Stimulated activated naive CD4-positive, alpha-beta T cell treated with Interleukin-2 at 50 U/mL for 16 hours (primary cell): ENCODE data around the gene CAPN1.
"Not testable (repeated sequence)": the region's sequence is repeated elsewhere in the genome, so short reads cannot be mapped to it uniquely, and the experiment has no call there.

Experiments
- DNase-seq: peaks from one replicate; lab custom pipeline; 2025; lab: John Stamatoyannopoulos, UW

The CAPN1 gene

DNA sequence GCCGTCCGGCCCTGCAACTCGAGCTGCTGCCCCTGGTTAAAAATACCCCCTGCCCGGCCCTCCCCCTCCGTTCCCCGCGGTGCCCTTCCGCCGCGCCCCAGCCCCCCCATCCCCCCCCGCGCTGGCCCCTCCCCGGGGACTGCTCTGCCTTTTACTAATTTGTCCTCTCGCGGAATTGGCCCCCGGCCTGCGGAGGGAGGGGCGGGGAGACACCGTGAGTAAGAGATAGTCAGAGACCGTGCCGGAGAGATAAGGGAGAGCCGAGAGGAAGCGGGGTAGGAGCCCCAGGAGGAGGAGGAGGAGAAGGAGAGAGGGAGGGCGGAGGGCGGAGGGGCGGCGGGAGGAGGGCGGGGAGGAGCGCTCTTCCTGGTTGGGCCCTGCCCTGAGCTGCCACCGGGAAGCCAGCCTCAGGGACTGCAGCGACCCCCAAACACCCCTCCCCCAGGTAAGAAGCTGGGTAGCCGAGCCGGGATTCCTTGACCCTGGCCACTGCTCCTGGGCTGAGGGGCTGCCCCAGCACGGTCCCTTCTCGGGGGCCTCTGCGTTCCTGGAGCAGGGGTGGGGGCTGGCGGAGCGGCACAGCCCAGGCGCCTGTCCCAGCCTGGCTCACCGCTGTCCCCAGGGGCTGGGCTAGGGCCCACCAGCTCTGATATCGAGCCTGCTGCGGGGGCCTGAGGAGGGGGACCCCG, at the start of gene CAPN1:
TSS of gene CAPN1 (plus strand) at position 360 of the 689 bp plus-strand sequence. CDS start 774 bp downstream, outside the sequence.
- peak; percentile 82 for DNase-seq

DNA sequence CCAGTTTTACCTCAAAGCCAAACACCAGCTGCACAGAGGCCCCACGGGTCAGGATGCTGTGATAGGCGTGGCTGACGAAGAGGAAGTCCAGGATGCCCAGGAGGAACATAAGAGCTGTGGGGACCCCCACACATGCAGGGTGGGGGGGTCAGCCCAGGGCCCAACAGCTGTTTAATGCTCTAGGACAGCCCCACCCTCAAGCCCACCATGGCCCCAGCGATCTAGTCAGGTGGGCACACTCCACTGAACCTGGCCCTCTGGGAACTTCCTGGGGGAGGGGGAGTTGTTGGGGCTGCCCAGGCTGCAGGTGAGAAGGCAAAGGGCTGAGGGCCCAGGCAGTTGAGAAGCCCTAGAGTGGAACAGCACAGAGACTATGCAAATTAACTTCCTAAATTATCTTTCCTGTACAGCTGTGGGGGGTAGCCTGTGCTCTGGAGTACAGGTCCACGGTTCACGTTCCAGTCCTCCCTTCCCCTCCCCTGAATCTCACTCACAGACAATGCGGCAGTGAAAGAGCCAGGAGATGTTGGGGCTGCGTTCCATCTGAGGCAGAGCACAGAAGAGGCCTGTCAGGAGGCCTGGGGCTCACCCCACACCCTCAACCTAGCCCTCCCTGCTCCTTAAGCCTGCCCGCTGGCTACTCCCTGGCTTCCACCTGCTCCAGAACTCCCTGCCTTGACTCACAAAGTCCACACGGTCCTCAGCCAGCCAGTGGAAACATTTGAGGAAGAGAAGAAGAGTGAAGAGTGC, 49.3 kb upstream of the CAPN1 start:
- no peak for DNase-seq

DNA sequence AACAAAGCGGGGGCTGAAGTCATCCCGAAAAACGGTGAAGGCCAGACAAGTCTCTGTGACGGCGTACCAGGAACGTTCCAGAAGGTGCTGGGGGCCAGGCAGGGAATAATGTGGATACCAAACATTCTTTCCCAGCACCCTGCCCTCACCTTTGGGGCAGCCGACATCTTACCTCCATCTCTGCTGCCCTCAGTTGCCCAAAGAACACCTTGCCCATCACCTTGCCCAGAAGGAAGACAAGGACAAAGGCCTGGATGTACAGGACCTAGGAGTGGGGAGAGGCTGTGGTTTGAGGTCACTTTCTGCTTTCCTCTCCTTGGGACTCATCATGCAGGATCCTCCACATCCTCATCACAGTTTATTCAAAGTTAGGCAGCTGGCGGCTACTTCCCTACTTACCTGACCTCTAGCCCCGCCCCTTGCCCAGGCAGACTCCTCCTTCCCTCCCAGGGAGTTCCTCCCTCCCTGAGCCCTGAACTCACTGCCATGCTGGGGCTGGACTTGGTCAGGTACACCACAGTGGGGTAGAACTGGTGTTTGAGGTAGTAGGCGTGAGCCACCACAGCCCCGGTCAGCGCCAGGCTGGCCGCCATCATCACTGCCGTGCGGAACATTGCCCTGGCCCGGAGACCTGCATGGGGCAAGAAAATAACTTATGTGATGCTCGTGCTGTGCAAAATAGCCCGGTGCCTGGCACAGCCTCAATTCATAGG, 48.6 kb upstream of the CAPN1 start:
- DNase-seq, result peak; percentile 40

DNA sequence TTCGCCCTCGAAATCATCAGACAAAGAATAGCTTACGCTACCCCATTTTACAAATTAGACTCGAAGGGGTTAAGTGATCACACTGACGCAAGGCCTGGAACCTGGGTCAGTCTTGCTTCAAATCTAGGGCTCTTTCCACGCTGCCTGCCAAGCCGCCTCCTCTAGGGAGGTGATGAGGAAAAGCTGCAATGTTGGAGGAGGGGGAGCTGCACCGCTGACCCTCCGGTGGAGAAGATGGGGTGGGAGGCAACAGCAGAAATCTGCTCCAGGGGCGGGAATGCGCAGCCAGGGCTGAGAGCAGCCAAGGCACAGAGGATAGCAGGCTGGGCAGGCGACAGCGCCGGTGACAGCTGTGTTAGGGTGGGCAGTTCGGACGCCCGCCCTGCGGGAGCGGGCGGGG, 48.0 kb upstream of the CAPN1 start:
- DNase-seq, result peak; percentile 6

DNA sequence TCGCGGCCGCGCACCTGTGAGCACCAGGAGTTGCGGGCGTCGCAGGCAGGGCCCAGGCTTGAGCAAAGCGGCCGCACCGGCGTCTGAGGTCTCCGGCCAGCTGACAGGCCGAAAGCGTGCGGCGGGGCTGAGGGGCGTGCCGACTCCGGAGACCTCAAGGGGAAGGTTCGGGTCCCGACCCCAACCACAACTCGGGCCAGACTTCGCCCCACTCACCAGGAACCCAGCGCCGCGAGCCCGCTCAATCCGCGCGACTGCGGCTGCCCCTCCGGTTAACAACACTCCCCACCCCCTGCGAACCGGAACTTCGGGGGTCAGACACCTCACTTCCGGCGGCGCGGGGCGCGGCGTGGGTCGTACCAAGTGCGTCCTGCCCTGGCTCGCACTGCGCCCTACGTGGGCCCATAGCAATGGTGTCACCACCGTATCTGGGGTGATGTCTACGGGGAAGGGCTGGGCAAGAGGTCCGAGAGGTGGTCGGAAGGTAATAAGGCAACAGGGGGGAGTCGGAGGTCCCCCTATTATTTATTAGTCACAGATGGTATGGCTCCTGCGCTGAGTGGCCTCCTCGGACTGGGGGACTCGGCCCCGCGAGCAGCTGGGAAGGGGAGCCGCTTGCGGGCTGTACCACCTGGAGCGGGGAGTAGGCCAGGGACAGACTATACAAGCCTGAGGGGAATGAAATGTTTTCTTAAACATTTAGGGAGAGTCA, 47.3 kb upstream of the CAPN1 start, which contains the start of gene SYVN1:
TSS of gene SYVN1 (minus strand) at position 280 of the 712 bp plus-strand sequence. CDS start 918 bp downstream, outside the sequence.
- peak; percentile 92 for DNase-seq

DNA sequence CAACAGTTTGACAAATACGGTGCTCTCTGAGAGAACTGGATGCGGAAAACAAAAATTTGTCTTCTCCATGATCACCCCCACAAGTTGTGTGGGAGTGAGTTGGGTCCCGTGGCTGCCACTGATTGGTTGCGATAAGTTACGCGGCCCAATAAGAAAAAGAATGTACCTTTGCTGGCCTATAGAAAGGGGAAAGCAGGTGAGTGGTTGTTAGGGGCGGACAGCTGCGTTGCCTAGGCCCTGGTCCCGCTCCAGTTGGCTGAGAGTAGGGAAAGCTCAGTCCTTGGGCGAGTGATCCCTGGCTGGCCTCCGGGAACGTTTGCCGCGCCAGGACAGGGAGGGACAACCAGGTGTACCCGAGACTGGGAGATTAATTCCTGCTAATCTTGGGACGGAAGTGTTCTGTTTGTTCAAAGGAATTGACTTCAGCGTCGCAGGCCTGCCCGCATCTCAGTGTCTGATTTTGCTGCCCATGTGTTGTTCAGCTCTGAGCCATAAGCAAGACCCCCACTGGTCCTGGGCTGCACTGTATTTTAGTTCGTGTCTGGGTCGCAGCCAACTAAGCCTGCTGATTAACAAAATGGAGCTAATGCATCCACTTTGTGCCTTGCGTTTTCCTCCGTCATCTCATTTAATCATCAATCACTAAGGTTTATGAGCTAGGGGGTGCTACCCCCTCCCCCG, 46.6 kb upstream of the CAPN1 start:
- DNase-seq, result peak; percentile 80

DNA sequence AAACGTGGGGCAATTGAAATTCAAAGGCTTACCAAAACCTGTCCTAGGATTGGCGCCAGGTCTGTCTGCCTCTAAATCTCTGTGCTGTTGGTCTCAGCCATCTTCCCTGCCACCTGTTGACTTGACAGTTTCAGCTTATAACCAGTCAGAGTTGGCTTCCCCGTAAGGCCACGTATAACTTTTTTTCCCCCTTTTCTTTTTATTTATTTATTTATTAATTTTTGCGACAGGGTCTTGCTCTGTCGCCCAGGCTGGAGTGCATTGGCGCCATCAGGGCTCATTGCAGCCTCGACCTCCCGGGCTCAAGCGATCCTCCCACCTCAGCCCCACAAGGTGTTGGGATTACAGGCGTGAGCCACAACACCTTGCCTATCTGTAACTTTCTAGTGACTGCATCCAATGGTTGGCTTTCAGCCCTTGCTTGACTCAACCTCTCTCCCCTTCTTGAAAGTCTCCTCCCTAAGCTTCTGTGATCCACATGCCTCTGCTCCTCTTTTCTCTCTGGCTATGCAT, 46.0 kb upstream of the CAPN1 start:
- no peak for DNase-seq

DNA sequence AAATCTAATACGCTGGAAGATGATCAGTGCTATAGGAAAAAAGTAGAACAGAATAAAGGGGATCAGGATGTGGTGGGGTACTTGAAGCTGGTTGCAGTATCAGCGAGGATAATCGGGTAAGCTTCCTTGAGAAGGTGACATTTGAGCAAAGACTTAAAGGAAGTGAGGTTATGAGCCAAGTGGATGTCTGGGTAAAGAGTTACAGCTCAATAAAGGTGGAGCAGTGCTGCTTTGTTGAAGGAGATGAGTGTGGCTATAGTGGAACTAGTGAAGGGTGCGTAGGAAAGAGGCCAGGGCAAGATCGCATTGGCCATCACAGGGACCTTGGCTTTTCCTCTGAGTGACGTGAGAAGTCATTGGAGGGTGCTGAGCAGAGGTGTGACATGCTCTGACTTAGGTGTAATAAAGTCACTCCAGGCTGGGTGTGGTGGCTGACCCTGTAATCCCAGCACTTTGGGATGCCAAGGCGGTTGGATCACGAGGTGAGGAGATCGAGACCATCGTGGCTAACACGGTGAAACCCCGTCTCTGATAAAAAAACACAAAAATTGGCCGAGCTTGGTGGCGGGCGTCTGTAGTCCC, 45.1 kb upstream of the CAPN1 start:
- DNase-seq, result no peak

DNA sequence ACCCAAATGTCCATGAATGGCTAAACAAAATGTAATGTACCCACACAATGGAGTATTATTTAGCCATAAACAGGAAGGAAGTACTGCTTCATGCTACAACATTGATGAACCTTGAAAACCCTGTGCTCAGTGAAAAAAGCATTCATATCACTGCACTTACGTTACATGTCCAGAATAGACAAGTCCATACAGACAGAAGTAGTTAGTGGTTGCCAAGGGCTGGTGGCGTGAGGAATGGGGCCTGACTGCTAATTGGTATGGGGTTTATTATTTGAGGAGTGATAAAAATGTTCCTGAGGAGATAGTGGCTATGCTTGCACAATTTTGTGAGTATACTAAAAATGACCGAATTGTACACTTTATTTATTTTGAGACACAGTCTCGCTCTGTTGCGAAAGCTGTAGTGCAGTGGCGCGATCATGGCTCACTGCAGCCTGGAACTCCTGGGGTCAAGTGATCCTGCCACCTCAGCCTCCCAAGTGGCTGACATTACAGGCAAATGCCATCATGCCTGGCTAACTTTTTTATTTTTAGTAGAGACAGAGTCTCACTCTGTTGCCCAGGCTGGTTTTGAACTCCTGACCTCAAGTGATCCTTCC, 39.7 kb upstream of the CAPN1 start:
- no peak for DNase-seq

DNA sequence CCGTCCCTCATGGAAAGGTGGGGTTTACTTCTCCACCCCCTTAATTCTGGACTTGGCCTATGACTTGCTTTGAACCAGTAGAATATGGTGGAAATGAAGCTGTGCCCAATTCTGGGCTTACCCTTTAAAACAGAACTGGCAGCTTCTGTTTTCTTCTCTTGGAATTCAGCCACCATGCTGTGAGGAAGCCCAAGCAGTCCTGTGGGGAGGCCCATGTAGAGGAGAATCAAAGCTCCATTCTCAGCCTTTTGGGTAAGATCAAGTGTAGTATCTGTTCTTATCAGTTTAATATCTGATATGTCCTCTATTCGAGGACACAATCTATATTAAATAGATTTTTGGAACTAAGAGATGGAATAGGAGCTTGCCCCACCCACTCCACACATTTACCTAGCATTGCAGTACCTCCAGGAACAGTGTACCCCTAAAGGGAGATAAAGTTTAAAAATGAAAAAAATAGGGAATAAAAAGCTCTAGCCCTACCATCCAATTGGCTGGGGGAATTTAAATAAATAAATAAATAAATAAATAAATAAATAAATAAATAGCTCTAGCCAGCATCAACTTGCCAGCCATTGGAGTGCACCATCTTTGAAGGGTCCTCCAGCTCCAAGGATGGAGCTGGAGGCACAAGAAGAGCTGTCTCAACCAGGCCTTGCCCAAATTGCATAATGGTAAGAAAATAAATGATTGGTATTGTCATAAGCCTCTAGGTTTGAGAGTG, 34.2 kb upstream of the CAPN1 start:
- no peak for DNase-seq

DNA sequence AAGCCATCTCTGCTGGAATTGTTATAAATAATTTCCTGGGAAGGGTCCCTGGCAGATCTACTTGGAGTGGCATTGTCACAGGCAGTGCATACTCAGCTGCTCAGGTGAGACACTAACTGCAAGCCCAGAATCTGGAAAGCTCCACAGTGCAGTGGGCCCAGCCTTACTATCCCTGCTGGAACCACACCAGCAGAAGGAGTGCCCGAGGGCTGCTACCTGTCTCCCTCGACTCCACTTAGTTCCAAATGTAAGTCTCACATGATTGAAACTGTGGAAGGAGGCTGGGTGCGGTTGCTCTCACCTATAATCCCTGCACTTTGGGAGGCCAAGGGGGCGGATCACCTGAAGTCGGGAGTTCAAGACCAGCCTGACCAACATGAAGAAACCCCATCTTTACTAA, 33.1 kb upstream of the CAPN1 start:
- no peak for DNase-seq

DNA sequence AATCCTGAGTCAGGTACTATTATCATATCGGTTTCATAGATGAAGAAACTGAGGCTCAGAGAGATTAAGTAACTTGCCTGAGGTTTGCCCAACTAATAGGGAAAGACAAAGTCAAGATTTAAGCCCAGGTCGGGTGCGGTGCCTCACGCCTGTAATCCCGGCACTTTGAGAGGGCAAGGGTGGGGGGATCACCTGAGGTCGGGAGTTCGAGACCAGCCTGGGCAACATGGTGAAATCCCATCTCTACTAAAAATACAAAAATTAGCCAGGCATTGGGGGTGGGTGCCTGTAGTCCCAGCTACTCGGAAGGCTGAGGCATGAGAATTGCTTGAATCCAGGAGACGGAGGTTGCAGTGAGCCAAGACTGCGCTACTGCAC, 31.6 kb upstream of the CAPN1 start:
- DNase-seq, result not testable (repeated sequence)

DNA sequence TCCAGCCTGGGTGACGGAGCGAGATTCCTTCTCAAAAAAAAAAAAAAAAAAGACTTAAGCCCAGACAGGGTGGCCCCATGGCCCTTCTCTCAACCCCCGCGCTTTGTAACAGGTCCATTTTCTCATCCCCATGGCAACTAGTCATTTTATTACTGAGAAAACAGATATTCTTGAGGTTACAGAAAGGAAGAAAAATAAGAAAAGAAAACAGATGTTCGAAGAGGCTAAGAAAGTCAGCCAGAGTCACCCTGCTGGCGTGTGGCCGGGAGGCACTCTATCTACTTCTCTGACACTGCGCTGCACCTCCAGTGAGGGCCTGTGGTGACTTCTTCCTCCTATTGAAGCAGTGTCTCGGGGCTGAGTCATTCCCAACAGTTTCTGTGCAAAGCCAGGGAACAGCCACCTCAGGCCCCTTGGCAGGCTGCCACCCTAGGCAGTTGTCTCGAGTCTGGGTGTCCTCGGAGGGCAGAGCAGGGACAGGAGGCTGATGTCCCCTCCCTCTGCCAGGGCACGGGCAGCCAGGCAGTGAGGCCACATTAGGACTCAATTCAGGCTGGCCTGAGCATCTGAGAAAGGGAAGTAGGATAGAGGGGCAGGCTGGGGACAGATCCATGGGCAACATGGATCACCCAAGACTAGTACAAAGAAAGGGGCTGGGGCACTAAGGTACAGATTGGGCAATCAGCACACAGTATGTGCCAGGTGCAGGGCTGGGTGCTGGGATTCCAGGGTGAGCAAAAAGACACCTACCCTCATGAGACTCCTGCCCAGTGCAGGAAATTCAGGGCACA, 31.0 kb upstream of the CAPN1 start:
- DNase-seq, result no peak

DNA sequence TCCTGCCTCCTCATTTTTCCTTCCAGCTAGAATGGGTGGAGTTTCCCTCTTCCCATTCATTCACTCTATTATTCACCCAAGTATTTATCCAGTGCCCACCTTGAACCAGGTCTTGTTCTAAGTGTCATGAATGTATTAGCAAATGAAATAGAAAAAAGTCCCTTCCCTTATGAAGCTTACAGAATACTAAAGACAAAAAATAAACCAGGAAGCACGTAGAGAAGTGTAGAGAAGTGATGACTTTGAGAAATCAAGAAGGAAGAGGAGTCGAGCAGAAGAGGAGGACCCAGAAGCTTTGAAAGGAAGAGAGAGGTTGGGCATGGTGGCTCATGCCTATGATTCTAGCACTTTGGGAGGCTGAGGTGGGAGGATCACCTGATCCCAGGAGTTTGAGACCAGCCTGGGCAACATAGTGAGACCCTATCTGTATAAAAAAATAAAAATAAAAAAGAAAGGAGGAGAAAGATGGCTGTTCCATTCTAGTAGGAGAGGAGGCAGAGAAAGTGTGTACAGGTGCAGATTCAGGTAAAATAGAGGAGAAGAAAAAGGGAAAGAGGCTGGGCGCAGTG, 30.3 kb upstream of the CAPN1 start:
- no peak for DNase-seq

DNA sequence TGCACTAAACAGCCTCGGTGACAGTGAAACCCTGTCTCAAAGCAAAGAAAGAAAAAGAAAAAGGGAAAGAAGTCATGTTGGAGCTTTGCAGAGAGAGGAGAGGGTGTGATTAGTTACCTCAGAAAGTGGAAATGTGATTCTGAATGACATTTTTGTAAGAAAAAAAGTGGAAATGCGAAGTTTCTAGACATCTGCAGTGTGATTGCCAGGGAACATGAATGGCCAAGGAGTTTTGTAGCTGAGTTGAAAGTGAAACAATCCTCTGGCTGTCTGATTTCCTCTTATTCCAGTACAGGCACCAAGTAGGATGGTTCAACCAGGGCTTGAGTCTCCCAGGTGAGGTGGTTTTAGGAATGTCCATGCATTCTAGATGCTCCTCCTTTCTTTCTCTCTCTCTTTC, 29.6 kb upstream of the CAPN1 start:
- DNase-seq, result no peak

DNA sequence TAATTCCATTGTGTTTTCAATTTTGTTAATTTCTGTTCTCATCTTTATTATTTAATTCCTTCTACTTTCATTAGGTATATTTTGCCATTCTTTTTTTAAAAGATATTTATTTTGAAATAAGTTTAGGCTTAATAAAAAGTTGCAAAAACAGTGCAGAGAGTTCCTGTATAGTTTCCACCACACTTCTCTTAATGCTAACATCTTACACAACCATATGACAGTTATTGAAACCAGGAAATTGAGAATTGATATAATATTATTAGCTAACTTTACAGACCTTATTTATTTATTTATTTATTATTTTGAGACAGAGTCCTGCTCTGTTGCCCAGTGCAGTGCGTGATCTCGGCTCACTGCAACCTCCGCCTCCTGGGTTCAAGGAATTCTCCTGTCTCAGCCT, 25.5 kb upstream of the CAPN1 start:
- no peak for DNase-seq

DNA sequence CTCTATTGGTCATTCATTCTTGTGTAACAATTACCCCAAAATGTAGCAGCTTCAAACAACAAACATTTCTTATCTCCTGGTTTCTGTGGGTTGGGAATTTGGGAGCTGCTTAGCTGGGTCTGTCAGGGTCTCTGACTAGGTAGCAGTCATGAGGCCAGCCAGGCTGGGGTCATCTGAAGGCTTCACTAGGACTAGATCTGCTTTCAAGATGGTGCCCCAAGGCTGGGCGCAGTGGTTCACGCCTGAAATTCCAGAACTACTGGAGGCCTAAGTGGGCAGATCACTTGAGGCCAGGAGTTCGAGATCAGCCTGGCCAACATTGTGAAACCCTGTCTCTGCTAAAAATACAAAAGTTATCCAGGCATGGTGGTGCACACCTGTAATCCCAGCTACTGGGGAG, 24.8 kb upstream of the CAPN1 start:
- DNase-seq, result no peak

DNA sequence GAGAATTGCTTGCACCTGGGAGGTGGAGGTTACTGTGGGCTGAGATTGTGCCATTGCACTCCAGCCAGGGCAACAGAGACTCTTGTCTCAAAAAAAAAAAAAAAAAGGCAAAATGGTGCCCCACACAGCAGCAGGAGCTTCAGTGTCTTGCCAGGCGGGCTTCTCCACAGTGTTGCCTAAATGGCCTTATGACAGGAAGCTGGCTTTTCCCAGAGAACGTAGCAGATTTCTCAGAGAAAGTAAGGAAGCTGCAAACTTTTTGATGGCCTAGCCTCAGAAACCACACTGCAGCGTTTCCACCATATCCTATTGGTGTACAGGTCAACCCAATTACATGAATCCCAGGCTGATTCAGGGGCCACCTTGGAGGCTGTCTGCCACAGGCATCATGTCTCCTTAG, 24.4 kb upstream of the CAPN1 start:
- no peak for DNase-seq

DNA sequence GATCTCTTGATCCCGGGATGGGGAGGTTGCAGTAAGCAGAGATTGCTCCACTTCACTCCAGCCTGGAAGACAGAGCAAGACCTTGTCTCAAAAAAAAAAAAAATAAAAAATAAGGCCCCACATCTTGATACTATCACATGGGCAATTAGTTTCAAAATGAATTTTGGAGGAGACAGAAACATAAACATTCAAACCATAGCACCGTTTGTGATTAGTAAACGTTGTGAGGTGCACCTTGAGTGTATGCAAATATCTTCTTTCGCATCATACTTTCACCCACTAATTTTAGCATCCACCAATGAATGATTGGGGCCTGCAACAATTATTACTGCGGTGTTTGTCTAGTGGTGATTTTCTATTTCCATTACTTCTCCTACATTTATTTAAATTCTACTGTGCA, 22.7 kb upstream of the CAPN1 start:
- no peak for DNase-seq
